Suppressor macrophage treated with lipopolysaccharide for 4 hours (primary cell): ENCODE measurements around the gene TCERG1L.
"Not testable (repeated sequence)": the region's sequence is repeated elsewhere in the genome, so short reads cannot be mapped to it uniquely, and the experiment has no call there.

ENCODE experiments used
- DNase-seq: peaks from one replicate; pipeline ENCODE4 v3.0.0-alpha.2; 2020

TCERG1L gene

GRCh38 chr10:131116991-131117375, 194.5 kb downstream of the TCERG1L start:
- no peak for DNase-seq

- DNase-seq, result no peak
Observed at GRCh38 chr10:131116216-131116990, 195.1 kb downstream of the TCERG1L start.

GRCh38 chr10:131115801-131116200, 195.7 kb downstream of the TCERG1L start:
- DNase-seq, result no peak

- DNase-seq, result no peak
Observed at GRCh38 chr10:131115321-131115720, 196.2 kb downstream of the TCERG1L start.

GRCh38 chr10:131114846-131115245, 196.7 kb downstream of the TCERG1L start:
- no peak for DNase-seq

GRCh38 chr10:131113709-131114291, 197.7 kb downstream of the TCERG1L start:
- DNase-seq, result no peak

- no peak for DNase-seq
Observed at GRCh38 chr10:131113165-131113564, 198.4 kb downstream of the TCERG1L start.

GRCh38 chr10:131112691-131113090, 198.8 kb downstream of the TCERG1L start:
- no peak for DNase-seq

- no peak for DNase-seq
Observed at GRCh38 chr10:131111471-131112080, 199.9 kb downstream of the TCERG1L start.

GRCh38 chr10:131111007-131111406, 200.5 kb downstream of the TCERG1L start:
- DNase-seq, result no peak

- no peak for DNase-seq
Observed at GRCh38 chr10:131110241-131110783, 201.2 kb downstream of the TCERG1L start.

GRCh38 chr10:131109726-131110125, 201.8 kb downstream of the TCERG1L start:
- DNase-seq, result no peak

- DNase-seq, result no peak
Observed at GRCh38 chr10:131109291-131109690, 202.2 kb downstream of the TCERG1L start.

GRCh38 chr10:131107970-131108369, 203.6 kb downstream of the TCERG1L start:
- DNase-seq, result no peak

- no peak for DNase-seq
Observed at GRCh38 chr10:131102676-131103075, 208.8 kb downstream of the TCERG1L start.

- no peak for DNase-seq
Observed at GRCh38 chr10:131102147-131102546, 209.4 kb downstream of the TCERG1L start.

- DNase-seq, result not testable (repeated sequence)
Observed at GRCh38 chr10:131100418-131101410, 210.8 kb downstream of the TCERG1L start.

GRCh38 chr10:131099028-131099726, 212.3 kb downstream of the TCERG1L start:
- DNase-seq, result no peak

- DNase-seq, result no peak
Observed at GRCh38 chr10:131098416-131098952, 213.0 kb downstream of the TCERG1L start.

GRCh38 chr10:131096031-131096430, 215.5 kb downstream of the TCERG1L start:
- DNase-seq, result no peak

- no peak for DNase-seq
Observed at GRCh38 chr10:131095313-131095580, 216.3 kb downstream of the TCERG1L start.
